HFF-Myc (cell line): ENCODE results near the gene TMEM240.
"Not testable (repeated sequence)": the region's sequence is repeated elsewhere in the genome, so short reads cannot be mapped to it uniquely, and the experiment has no call there.

Experiments used
- DNase-seq: peaks from one replicate; pipeline ENCODE4 v3.0.0-alpha.2; 2011; ENCODE audit warnings: low read depth; ENCODE audit errors: extremely low read depth
- H3K4me3 ChIP-seq: replicated peaks from 2 replicates; pipeline ENCODE4 v1.5.1; 2011; ENCODE audit warnings: low read depth, mild to moderate bottlenecking, control low read depth, low read length
- TF ChIP-seq, protein P1 (sequence below): IDR thresholded peaks from 2 replicates; pipeline ENCODE4 v1.5.1; 2012; ENCODE audit warnings: mild to moderate bottlenecking, low read depth, low read length, control low read depth; ENCODE audit errors: missing control alignments

Gene TMEM240

DNA sequence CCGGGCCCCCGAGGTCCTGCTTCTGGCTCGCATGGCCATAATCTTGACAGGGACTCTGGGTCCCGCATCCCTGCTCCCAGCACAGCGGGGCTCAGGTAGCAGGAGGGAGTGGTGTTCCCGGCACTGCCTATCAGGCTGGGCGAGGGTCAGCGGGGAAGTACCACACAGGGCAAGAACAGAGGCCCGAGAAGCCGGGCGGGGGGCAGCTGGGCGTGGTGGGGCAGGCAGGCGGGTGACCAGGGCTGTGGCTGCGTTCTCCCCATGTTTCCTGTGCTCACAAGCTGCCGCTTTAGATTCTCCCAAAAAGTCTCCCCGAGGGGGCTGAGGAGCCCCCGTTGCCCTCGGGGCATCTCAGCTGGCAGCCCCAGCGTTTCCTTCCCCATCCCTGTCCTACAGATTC is 50.6 kb downstream of the TMEM240 start:
- no peak for DNase-seq
- H3K4me3 ChIP-seq = no peak overlapping the region
- TF ChIP-seq, protein P1, sequence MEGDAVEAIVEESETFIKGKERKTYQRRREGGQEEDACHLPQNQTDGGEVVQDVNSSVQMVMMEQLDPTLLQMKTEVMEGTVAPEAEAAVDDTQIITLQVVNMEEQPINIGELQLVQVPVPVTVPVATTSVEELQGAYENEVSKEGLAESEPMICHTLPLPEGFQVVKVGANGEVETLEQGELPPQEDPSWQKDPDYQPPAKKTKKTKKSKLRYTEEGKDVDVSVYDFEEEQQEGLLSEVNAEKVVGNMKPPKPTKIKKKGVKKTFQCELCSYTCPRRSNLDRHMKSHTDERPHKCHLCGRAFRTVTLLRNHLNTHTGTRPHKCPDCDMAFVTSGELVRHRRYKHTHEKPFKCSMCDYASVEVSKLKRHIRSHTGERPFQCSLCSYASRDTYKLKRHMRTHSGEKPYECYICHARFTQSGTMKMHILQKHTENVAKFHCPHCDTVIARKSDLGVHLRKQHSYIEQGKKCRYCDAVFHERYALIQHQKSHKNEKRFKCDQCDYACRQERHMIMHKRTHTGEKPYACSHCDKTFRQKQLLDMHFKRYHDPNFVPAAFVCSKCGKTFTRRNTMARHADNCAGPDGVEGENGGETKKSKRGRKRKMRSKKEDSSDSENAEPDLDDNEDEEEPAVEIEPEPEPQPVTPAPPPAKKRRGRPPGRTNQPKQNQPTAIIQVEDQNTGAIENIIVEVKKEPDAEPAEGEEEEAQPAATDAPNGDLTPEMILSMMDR = no peak

DNA sequence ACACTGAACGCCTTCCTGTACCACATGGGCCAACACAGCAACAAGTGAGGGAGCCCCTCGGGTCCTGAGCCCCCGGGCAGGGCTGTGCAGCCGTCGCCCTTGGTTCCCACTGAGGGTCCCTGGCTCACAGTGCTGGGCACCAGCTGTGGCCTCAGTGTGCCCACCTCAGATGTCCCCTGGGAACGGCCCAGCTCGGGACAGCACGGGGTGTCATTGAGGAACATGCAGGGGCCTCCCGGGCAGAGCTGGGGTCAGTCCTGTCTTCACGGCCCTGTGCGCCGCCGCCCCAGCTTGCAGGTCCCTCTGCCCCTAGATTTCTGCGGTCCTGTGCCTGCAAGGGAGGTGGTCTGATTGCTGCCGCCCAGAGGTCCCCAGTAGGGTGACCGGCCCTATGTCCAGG is 51.2 kb downstream of the TMEM240 start:
- TF ChIP-seq, protein P1 = no peak
- H3K4me3 ChIP-seq = no peak overlapping the region
- no peak for DNase-seq

DNA sequence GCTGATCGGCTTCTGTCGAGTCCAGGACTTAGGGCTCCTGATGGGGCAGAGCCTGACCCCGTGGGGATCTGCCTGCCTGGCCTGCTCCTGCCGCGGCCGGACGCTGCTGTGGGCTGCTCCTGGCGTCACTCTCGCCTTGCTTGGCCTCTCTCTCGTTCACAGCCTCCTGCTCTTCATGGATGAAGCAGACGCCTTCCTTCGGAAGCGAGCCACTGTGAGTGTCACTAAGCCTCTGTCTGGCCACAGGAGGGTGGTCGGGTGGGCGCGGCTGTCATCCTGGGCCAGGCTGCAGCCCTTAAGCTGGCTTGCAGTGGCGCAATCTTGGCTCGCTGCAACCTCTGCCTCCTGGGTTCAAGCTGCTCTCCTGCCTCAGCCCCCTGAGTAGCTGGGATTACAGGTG is 52.7 kb downstream of the TMEM240 start:
- DNase-seq = no peak
- TF ChIP-seq, protein P1 = no peak
- H3K4me3 ChIP-seq = no peak overlapping the region

DNA sequence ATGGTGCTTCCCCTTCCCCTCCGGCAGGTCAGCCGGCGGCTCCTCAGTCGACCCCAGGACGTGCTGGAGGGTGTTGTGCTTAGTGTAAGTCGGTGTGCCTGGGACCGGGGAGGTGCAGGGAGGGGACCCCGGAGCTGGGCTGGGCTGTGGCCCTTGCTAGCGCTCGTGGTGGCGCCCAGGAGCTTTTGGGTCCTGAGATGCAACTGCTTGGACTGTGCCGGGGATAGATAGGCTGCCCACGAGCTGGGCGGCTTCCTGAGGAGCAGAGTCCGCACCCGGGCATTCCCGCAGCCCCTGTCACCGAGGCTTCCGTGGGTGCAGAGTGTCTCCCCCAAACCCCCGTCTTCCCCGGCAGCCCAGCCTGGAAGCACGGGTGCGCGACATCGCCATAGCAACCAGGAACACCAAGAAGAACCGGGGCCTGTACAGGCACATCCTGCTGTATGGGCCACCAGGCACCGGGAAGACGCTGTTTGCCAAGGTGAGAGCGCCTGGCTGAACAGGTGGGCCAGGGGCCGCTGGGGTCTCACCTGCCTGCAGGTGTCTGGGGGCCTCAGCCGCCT is 54.6 kb downstream of the TMEM240 start:
- not testable (repeated sequence) for H3K4me3 ChIP-seq

DNA sequence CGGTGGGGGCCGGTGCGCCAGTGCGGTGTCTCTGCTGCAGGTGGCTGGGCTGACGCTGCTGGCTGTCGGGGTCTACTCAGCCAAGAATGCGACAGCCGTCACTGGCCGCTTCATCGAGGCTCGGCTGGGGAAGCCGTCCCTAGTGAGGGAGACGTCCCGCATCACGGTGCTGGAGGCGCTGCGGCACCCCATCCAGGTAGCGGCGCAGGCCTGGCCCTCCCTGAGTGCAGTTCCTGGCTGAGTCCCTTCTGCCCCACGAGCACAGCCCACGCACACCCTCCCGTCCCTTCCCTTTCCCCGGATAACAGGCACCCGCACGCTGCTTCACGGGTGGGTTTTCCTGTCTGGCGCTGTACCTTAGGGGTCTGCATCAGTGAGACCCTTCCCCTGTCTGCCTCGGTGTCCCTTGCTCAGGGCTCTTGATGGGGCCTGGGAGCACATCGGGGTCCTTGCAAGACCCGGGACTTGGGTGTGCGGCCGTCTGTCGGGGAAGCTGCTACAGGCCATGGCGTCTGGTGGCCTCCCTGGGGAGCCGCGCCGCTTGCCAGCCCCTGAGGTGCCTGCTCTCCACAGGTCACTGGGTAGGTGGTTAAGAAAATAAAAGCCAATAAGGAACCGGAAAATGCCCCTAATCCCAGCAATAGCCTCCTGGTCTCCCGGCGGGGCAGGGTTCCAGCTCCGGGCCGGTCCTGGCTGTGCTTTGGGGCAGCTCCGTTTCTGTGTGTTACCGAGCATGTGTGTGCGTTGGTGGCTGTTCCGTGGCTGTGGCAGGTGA is 55.3 kb downstream of the TMEM240 start:
- not testable (repeated sequence) for H3K4me3 ChIP-seq, DNase-seq

More for the DNA sequence above, 54.6 kb downstream of the TMEM240 start:
- DNase-seq = not testable (repeated sequence)
